ELF-1 (cell line): ENCODE data around the gene MAT1A.
A peak's percentile ranks its signal among the peaks of the same experiment; 100 is the strongest.
"Not testable (repeated sequence)": the region's sequence is repeated elsewhere in the genome, so short reads cannot be mapped to it uniquely, and the experiment has no call there.

Source experiments
- DNase-seq: peaks from one replicate; pipeline ENCODE4 v3.0.0-alpha.2; 2016; ENCODE audit warnings: low read depth, low spot score

Gene MAT1A

DNA sequence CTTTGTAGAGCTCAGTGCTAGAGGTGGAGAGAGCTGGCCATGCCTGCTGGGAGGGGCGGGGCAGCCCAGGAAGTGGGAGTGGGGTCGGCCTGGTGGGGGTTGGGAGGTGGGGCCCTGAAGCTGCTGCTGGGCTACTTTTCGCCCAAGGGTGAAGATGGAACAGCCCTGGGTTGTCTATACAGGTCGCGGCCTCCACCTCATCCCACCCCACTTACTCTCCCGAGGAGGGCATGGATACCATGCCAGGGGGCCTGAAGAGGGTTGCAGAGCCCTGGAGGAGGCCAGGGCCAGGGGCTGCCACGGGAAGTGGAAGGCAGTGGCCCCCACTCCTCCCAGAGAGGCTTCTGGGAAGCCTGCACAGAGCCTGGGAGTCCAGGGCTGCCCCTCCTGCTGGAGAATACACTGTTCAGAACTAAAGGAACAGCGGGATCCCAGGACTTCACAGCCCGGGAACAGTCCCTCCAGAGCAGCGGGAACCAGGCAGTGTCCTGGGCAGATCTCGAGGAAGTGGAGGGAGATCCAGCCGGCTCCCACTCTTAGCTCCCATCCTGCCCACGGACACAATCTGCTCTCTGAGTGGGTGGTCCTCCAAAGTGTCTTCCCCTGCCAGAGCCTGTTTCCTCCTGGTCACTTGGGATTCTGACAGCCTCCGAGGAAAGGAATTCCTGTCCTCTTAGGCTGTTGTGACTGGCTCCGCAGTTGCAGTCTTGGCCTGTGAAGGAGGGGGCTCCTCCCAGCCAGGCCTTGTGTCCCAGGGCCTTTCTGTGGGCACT is 23.5 kb downstream of the MAT1A start:
- DNase-seq: peak; percentile 74

DNA sequence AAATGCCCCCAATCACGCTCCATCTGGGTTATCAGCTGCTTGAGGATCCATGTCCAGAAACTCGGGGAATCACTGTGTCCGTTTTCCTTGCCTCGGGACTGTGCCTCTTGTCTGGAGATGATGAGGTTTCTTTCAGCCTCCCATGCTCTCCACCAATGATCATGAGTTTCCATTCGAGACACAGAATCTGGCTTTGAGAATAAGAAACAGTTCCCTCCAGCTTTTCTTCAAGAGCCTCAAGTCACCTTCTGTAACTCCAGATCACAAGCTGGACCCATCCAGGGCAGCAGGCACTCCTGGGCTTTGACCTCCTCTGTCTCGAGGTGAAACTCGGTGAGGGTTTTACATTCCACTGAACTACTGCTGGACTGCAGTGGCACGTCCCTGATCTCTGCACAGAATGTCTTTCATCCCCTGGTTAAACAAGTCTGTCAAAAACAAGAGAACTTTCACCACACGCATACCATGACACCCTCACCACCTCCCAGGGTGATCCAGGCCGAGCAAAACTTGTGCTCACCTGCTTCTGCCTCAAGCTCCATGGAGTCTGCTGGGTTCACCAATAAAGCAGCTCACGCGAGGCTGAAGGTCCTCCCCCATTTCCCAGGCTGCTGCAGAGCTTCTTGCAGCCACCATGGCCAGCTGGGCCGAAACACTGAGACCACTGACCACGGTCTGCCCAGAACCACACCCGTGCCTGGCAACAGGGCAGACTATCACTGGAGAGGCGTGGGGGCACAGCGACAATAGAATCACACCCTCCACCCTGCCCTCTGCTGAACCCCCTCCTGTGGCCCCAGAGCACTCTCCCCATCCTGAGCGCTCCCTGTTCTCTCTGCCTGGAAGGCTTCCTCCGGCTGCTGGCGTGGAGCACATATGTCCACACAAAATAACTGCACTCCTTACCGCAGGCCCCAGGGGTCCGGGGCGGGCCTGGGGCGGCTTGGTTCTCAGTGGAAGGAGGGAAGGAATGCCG is 25.1 kb downstream of the MAT1A start:
- DNase-seq: no peak

DNA sequence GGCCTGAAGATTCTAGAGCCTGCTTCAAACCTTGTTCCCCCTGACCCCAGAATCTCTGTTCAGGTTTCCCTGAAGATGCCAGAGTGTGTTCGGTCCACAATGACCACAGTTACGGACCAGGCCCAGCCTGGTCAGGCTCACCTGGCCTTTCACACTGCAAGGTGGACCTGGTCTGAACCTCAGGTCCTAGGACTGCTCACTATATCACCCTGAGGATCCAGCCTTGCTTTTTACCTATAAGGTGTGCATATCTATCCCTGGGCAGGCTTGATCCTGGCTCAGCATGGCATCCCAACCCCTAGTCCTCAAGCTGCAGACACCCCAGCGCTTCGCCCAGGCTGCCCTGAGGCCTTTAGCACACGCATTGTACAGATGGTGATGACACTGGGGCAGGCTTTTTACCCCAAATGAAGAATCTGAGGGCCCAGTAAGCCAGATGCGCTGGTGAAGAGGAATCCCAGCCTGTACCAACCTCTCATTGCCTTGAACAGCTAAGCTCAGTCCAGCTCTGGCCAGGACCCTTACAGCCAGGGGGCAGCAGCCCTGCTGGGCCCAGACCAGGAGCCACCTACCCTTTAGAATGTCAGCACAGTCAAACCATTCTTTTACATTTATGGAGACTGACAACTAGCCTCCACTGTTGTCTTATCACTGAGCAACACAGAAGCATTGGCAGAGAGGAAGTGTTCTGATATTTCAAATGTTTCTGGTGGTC is 28.0 kb downstream of the MAT1A start:
- no peak for DNase-seq

DNA sequence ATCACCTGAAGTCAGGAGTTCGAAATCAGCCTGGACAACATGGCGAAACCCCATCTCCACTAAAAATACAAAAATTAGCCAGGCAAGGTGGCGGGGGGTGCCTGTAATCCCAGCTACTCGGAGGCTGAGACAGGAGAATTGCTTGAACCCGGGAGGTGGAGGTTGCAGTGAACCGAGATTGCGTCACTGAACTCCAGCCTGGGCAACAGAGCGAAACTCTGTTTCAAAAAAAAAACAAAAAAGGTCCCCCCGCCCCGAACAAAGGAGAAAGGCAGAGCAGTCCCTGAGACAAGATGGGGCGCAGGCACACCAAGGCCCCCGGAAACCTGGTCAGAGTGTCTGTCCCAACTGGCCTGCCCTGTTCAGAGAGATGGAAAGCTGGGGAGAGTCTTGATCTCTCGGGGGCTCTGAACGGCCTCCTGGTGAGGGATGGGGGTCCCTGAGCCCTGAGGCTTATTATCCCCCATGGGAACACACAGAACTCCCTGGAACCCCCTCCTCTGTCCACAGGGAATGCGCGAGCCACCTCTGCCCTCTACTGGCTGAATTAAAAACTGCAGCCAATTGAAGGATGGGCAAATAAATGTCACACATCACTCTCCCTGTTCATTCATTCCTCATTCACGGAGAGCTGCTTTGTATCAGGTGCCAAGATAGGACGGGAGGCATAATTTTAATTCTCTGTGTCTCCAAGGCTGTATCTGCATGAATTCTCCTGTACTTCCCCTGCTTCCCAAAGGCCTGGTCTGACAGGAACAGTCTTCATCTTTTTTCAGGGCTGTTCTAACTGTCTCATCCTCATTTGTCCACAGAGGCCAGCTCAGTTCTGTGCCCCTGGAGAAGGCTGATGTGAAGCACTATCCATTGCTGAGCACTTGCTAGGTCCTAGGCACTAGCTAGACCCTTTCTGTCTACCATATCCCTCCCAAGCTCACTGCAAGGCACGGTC is 28.9 kb downstream of the MAT1A start:
- DNase-seq: no peak

DNA sequence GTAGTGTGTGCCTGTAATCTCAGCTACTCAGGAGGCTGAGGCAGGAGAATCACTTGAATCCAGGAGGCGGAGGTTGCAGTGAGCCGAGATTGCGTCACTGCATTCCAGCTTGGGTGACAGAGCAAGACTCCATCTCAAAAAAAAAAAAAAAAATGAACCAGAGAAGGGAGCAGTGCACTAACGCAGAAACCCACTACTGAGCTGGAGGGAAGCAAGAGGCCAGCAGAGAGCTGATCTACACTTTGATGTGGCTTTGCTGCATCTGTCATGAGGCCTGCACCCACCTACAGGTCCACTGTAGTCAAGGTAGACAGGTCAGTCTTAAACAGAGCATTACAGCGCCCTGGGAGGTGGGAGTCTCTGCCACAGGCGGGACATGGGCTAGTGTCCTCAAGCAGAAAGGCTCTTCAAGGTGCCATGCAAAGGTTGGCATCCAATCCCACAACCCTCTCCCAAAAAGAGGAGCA is 30.0 kb downstream of the MAT1A start:
- no peak for DNase-seq

DNA sequence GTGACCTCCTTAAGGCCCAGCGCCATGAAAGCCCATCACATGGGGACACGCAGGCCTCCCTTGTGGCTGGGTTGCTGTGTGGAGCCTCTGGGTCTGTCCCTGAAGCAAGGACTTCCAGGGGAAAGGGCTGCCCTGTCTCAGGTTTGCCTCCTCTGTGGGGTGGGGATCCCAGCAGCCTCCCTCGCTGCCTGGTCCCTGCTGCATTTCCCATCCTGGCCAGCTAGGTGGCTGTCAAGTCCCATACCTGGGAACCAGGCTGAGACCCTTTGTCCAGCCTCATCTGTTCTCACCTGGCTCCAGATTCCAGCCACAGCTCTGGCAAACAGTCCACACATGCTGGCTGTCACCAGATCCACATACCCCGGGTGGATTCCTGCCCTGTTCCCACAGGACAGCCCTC is 32.7 kb downstream of the MAT1A start:
- DNase-seq: peak; percentile 76

DNA sequence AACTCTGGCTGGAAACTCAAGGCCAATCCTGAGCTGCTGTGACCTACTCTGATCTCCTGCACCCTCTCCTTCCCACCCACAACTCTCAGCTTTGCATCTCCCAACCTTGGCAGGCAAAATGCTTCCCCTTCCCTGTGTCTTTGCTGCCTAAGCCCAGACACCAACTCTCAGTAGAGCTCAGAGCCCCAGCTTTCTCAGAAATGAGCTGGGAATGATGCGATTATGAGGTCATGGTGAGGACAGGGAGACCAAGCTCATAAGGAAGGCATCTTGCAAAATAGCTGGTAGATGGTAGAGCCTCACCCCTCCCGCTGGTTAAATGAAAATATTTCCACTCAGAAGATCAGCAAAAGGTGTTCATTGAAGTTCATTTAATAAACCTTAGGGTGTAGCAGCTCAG is 34.7 kb downstream of the MAT1A start:
- DNase-seq: not testable (repeated sequence)

DNA sequence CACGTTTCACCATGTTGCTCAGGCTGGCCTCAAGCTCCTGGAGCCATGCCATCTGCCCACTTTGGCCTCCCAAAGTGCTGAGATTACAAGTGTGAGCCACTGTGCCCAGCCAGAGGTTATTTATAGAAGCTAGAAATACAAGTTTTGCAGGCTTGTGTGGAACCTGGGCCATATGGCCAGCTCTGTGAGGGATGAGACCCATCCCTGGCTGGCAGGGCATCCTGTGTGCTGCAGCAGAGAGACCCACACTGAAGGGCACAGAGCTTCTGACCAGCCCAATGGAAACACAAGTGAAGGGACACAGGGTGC is 35.5 kb downstream of the MAT1A start:
- not testable (repeated sequence) for DNase-seq

DNA sequence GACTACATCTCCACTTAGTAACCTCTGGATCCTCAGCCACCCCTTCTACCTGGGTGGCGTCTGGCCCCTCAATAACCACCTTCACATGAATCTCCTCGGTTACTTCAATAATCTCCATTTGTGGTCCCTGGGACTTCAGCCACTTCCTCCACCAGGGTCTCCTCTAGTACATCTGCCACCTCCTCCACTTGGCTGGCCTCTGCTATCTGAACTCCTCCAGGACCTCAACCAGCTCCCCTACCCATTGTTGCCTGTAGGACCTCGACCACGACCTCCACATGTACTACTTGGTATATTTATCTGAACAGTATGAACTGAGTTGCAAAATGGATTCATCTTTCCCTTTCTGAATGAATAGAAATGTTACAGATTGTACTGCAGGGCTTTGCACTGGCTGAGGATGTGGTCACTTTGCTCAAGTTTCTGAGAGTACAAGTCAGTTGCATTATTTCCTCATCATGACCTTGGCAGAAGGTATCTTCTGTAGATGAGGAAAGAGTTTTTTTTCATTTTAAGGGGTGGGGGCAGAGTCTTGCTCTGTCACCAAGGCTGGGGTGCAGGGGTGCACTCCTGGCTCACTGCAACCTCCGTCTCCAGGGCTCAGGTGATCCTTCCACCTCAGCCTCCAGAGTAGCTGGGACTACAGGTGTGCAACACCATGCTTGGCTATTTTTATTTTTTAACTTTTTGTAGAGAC is 36.0 kb downstream of the MAT1A start:
- no peak for DNase-seq

DNA sequence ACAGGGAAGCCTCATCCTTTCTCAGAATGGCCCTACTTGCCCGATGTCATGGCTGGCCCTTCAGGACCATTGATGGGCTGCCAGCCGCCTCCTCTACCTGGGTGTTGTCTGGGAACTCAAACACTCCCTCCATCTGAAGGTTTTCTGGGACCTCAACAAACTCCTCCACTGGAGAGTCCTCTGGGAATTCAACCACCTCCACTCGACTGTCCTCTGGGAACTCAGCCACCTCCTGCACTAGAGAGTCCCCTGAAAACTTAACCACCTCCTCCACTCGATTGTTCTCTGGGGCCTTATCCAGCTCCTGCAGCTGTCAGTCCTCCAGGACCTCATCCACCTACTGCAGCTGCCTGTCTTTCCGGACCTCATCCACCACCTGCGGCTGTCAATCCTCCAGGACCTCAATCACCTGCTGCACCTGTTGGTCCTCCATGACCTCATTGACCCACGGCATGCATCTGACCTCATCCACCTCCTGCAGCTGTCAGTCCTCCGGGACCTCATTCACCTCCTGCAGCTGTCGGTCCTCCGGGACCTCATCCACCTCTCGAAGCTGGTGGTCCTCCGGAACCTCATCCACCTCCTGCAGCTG is 37.1 kb downstream of the MAT1A start:
- DNase-seq: no peak

DNA sequence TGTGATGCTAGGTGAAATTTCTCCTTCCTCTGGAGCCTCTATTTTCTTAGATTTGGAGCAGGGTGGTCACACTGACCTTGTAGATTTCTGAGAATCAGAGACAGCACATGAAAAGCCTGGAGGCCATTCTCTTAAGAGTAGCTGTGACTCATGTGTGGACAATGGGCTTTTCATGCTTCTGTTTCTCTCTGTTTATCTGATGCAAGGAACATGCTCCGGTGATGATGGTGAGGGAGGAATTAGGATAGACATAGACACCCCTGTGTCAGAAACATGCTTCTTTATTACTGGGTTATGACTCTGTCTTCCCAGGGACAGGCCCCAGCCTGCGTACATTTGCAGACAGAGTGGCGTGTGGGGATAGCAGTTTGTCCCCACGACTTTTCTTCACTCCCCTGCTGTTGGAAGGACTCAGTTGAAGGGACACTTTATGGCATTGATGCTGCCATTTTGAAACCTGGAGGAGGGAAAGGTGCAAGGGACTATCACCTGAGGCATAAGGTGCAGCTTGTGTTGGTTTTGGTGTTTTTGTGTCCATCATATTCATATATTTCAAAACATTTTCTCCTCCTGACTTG is 37.7 kb downstream of the MAT1A start:
- not testable (repeated sequence) for DNase-seq

DNA sequence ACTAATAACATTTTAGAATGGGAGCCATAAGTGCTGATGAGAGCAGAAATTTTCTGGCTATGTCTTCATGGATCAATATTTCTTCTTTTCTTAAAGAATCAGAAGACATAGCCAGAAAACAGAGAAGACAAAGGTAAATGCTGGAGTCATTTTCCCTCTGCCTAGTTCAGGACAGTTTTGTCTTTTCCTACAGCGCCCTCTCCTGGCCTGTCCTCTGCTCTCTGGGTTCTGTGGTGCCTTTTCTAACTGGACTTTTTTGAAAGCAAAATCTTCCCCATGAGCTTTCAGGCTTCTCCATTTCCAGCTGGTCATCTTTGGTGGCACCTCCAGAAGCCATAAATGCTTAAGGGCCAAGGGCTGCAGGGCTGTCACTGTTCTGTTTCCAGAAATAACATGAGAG is 39.1 kb downstream of the MAT1A start:
- DNase-seq: not testable (repeated sequence)

DNA sequence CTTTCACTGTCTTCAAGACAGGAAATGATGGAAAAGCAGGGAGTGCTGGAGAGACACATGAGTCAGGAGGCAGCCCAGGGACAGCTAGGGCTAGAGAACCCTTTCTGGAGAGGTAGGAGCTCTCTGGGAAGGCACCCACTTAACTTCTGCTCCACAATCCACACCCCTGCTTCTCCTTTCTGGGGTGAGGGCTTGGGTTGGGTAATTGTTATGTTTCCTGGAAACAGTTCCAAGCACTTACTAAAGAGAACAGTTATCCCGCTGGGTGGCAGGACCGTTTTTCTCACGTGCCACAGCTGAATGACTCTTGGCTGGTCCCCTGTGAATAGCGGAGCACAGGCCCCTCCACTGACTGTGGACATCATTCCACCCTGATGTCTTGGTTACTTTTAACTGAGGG is 39.6 kb downstream of the MAT1A start:
- not testable (repeated sequence) for DNase-seq

DNA sequence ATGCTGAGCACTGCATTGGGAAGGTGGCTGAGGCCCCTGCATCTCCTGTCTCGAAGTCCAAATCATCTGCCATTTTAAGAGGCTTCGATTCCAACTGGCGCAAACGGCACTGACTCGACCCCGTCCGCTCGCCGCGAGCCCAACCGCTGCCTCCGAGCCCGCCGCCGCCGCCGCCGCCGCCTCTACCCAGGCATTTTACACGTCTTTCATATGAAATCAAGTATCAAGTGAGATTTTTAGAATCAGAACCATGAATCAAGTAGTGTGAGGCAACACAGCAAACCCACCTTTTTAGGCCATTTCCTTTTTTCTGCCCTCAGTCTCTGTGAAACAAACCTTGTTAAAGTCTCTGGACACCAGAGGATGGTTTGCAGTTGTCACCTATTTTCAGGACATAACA is 41.8 kb downstream of the MAT1A start:
- not testable (repeated sequence) for DNase-seq

DNA sequence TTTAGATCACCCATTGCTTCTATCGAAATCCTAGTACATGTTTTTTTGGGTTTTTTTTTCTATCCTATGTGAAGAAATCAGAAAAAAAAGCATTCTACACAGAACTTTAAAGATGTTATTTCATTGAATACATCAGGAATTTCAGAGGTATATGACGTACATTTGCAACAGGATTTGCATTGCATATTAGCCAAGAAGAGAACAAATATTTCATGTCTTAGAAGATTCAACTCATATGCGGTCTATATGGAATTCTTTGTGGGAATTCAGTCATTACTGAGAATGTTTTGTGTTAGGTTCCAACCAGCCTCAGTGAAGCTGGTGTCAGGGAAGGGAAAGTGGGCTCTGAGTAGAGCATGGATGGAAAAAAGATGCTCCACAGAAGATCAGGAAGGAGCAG is 45.1 kb downstream of the MAT1A start:
- DNase-seq: not testable (repeated sequence)

DNA sequence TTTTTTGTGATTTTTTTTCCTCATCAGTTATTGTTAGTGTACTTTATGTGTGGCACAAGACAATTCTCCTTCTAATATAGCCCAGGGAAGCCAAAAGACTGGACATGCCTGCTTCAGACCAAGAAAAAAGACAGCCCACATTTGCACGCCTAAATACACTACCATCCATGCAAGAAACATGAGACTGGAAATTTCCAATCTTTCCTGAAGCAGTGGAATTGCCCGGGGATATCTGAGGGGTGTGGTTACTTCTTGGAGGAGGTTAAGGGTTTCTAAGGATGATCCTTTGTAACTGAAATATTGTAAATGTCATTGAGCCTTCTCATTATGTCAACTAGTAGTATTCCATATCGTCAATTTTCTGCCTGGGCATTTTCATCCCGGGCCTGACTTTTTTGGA is 47.1 kb downstream of the MAT1A start:
- DNase-seq: not testable (repeated sequence)

DNA sequence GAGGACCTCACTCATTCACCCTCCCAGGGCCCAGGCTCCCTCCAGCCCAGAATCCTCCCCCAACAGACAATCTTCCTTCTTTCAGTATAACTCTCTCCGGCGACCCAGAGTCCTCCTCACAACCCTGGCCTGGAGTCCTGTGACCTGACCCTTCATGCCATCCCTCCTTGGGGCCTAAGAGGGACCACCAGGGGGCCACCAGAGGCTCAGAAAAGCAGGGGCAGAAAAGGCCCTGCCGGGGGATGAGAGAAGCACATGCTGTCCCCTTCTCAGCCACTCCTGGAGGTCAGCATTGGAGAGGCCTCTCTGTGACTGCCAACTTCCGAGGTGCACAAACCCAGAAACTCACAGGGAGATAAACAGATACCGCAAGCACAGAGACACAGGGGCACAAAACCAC is 53.0 kb downstream of the MAT1A start:
- not testable (repeated sequence) for DNase-seq

DNA sequence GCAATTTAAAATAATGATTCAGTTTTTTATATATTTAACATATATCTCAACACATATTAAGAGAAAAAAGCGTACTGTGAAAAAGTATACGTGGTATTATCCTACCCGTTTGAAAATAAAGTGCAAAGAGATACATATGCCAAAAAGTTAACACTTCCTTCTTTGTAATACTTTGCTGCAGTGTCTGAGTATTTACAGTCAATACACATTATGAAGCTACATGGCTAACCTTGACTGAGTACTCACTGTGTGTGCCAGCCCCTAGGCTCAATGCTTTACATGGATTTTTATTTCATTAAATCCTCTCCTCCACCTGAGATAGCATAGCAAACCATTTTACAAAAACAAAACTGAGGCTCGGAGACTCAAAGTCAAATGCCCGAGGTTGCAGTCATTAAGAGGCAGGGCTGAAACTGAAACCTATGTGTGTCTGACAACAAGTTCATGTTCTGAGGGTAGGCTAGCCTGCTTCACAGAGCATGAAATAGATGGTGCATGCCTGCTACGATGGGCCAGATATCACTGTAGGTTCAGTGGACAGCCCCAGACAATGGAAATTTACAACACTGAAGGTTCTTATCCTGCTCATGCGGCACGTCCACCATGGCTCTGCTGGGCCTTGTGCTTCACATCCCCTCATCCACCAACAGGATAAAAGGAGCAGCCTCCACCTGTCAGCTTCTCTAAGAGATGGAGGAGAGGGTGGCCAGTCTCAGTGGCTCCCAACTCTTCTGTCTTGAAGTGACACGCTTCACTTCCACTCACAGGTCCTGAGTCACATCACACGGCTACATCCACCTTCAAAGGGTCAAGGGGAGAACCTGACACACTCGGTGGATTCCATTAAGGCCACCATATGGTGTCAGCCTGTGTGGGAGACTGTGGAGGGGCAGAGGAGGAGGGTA is 54.9 kb downstream of the MAT1A start:
- DNase-seq: not testable (repeated sequence)
